ENCODE measurements around the gene HS3ST3A1. TPM values are rescaled to one million over a fixed set of nuclear protein-coding genes. Genes with fewer than 3 reads are reported as not detected.
"Not testable (repeated sequence)": the region's sequence is repeated elsewhere in the genome, so short reads cannot be mapped to it uniquely, and the experiment has no call there.

HS3ST3A1 gene
- polyA plus RNA-seq, 6 donors from 2014 or later: 0.21 TPM; not detected in 5

- no peaks in the 10 kb centered on the region for H3K4me1 Mint-ChIP-seq
- no peaks in the 10 kb centered on the region for H3K36me3 Mint-ChIP-seq
- H3K4me3 Mint-ChIP-seq: no peak overlapping the region
- ATAC-seq (ENCODE audit: low read depth in 2 of 2): no peak
- peaks cover 6 to 7% (median 7%) of the 10 kb centered on the region in 3 donors for H3K27me3 Mint-ChIP-seq
- no peak for DNase-seq
- H3K9me3 Mint-ChIP-seq: peaks cover 0 to 5% (median 0%) of the 10 kb centered on the region in 7 donors
- no peak overlapping the region for H3K27ac Mint-ChIP-seq
Observed at GRCh38 chr17:13557077-13557476, 44.7 kb downstream of the HS3ST3A1 start.

GRCh38 chr17:13554231-13554630 is 47.5 kb downstream of the HS3ST3A1 start:
- Mint-ChIP-seq H3K27me3 (peaks cover 6 to 18% (median 7%) of the 10 kb centered on the region in 3 donors), H3K4me1 (no peaks in the 10 kb centered on the region), H3K9me3 (peaks cover 3 to 16% (median 7%) of the 10 kb centered on the region in 7 donors), H3K36me3 (peaks cover 0 to 7% of the 10 kb centered on the region in 2 donors), H3K4me3 (no peak overlapping the region), H3K27ac (no peak overlapping the region)
- DNase-seq: no peak
- ATAC-seq (ENCODE audit: low read depth in 2 of 2): no peak

GRCh38 chr17:13550291-13550690 is 51.4 kb downstream of the HS3ST3A1 start:
- Mint-ChIP-seq H3K27me3 (peaks cover 6 to 19% (median 7%) of the 10 kb centered on the region in 3 donors), H3K27ac (no peak overlapping the region), H3K9me3 (peaks cover 5 to 23% (median 14%) of the 10 kb centered on the region in 7 donors), H3K4me1 (no peaks in the 10 kb centered on the region), H3K36me3 (peaks cover 0 to 7% of the 10 kb centered on the region in 2 donors), H3K4me3 (no peak overlapping the region)
- ATAC-seq (ENCODE audit: low read depth in 2 of 2) (no peak), DNase-seq (no peak)

GRCh38 chr17:13548576-13548975 is 53.2 kb downstream of the HS3ST3A1 start:
- not testable (repeated sequence) for H3K36me3 Mint-ChIP-seq; H3K4me3 Mint-ChIP-seq; H3K27ac Mint-ChIP-seq; H3K4me1 Mint-ChIP-seq; DNase-seq; ATAC-seq (ENCODE audit: low read depth in 2 of 2)
- Mint-ChIP-seq H3K27me3 (peaks cover 0 to 12% (median 3%) of the 10 kb centered on the region in 3 donors), H3K9me3 (peaks cover 5 to 23% (median 14%) of the 10 kb centered on the region in 7 donors)

DNA sequence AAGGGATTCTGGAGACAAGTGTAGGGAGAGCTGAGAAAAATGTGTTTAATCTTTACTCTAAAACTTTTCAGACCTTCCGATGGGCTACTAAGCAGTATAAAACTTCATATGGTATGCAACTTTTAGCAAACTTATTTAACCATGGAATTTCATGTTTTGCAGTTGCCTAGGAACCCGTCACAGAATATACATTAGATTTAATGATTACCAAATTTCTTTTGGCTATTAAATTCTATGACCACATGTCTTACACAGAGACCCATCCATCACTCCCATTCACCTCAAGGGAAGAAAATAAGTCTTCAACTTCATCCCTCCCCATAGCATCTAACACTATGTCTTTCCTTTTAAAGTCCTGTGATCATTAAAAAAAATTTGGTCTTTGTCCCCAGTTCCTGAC is 54.9 kb downstream of the HS3ST3A1 start:
- no peak overlapping the region for H3K4me3 Mint-ChIP-seq
- ATAC-seq (ENCODE audit: low read depth in 2 of 2) (no peak), DNase-seq (no peak)
- peaks cover 0 to 17% (median 3%) of the 10 kb centered on the region in 3 donors for H3K27me3 Mint-ChIP-seq
- peaks cover 7 to 22% (median 14%) of the 10 kb centered on the region in 7 donors for H3K9me3 Mint-ChIP-seq
- no peaks in the 10 kb centered on the region for H3K4me1 Mint-ChIP-seq
- no peak overlapping the region for H3K27ac Mint-ChIP-seq
- H3K36me3 Mint-ChIP-seq: peaks cover 0 to 7% of the 10 kb centered on the region in 2 donors

GRCh38 chr17:13545941-13546340 is 55.8 kb downstream of the HS3ST3A1 start:
- ATAC-seq (ENCODE audit: low read depth in 2 of 2) (no peak), DNase-seq (no peak)
- peaks cover 7 to 22% (median 14%) of the 10 kb centered on the region in 7 donors for H3K9me3 Mint-ChIP-seq
- peaks cover 0 to 22% (median 8%) of the 10 kb centered on the region in 3 donors for H3K27me3 Mint-ChIP-seq
- H3K4me1 Mint-ChIP-seq: no peaks in the 10 kb centered on the region
- no peak overlapping the region for H3K4me3 Mint-ChIP-seq
- H3K36me3 Mint-ChIP-seq: peaks cover 0 to 7% of the 10 kb centered on the region in 2 donors
- no peak overlapping the region for H3K27ac Mint-ChIP-seq

DNA sequence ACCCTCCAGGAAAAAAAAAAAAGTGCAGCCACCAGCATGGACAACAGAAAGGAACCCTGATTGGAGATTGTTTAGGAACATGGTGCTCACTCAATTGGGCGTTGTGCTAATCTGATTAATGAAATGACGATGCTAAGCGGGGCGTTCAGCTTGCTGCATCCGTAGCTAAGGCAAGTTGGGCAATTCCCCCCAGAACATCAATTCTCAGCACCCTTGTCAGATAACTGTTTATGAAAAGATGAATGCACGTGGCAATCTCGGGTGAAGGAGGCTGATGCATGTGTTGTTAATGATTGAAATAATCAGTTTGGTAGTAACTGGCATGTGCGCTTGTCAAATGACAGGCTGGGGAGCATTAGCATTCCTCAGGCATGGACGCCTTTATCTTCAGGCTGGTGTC is 57.0 kb downstream of the HS3ST3A1 start:
- Mint-ChIP-seq H3K27ac (peak overlapping the region in 1 of 6 donors; percentile 75), H3K27me3 (peaks cover 0 to 16% (median 8%) of the 10 kb centered on the region in 3 donors), H3K4me1 (no peaks in the 10 kb centered on the region), H3K36me3 (no peaks in the 10 kb centered on the region), H3K9me3 (peaks cover 0 to 18% (median 12%) of the 10 kb centered on the region in 7 donors), H3K4me3 (no peak overlapping the region)
- ATAC-seq (ENCODE audit: low read depth in 2 of 2) (no peak), DNase-seq (no peak)

DNA sequence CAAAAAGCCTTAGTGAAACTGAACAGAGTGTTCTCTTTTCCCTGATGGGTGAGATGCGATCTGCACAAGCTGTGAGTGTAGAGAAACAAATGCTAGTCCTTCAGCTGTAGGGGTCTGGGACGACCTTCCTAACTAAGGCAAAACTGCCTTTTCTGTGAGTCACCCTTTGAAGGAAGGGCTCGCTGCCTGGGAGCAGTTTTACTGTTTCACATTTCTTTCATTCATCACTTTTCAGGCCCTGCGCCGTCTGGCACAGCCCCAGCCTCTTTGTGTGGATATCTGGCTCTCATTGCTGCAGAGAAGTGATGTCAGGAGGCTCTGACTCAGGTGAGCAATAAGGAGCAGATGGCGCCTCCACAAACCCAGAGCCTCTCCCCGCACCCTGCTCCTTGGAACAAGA is 57.4 kb downstream of the HS3ST3A1 start:
- ATAC-seq (ENCODE audit: low read depth in 2 of 2): no peak
- H3K9me3 Mint-ChIP-seq: peaks cover 0 to 14% (median 9%) of the 10 kb centered on the region in 7 donors
- peaks cover 0 to 11% (median 8%) of the 10 kb centered on the region in 3 donors for H3K27me3 Mint-ChIP-seq

GRCh38 chr17:13542636-13543035 is 59.1 kb downstream of the HS3ST3A1 start:
- ATAC-seq (ENCODE audit: low read depth in 2 of 2) (no peak), DNase-seq (no peak)
- H3K27me3 Mint-ChIP-seq: peaks cover 0 to 14% (median 8%) of the 10 kb centered on the region in 3 donors
- no peak overlapping the region for H3K27ac Mint-ChIP-seq
- no peaks in the 10 kb centered on the region for H3K4me1 Mint-ChIP-seq
- H3K4me3 Mint-ChIP-seq: no peak overlapping the region
- H3K36me3 Mint-ChIP-seq: no peaks in the 10 kb centered on the region
- peaks cover 0 to 13% (median 4%) of the 10 kb centered on the region in 7 donors for H3K9me3 Mint-ChIP-seq

More for the DNA sequence above, 57.4 kb downstream of the HS3ST3A1 start:
- Mint-ChIP-seq H3K4me3 (no peak overlapping the region), H3K36me3 (no peaks in the 10 kb centered on the region), H3K4me1 (no peaks in the 10 kb centered on the region), H3K27ac (no peak overlapping the region)
- DNase-seq: no peak

GRCh38 chr17:13541032-13541480 is 60.7 kb downstream of the HS3ST3A1 start:
- Mint-ChIP-seq H3K36me3 (no peaks in the 10 kb centered on the region), H3K4me1 (no peaks in the 10 kb centered on the region), H3K27ac (no peak overlapping the region), H3K9me3 (peaks cover 0 to 13% (median 2%) of the 10 kb centered on the region in 7 donors), H3K4me3 (no peak overlapping the region), H3K27me3 (peaks cover 0 to 14% (median 8%) of the 10 kb centered on the region in 3 donors)
- ATAC-seq (ENCODE audit: low read depth in 2 of 2) (no peak), DNase-seq (no peak)

DNA sequence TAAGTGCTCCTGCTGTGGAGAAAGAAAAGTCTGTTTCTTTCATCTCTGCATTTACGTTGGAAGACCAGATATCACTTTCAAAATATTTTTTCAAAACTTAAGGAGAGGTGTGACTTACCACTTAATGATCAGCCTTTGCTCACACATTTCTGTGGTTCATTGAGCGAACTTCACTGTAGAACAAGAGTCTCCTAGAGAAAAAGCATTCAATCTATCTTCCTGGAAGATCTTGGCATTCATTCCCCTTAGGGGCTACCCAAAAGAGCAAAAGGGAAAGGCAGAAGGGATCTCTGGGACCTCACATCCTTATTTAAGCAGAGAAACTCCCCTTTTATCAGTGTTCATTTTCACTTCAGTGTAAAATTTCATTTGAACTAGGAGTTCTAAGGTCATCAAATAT is 61.2 kb downstream of the HS3ST3A1 start:
- Mint-ChIP-seq H3K4me1 (no peaks in the 10 kb centered on the region), H3K27me3 (peaks cover 0 to 14% (median 8%) of the 10 kb centered on the region in 3 donors), H3K9me3 (peaks cover 0 to 13% (median 2%) of the 10 kb centered on the region in 7 donors), H3K36me3 (no peaks in the 10 kb centered on the region), H3K27ac (no peak overlapping the region), H3K4me3 (no peak overlapping the region)
- ATAC-seq (ENCODE audit: low read depth in 2 of 2): no peak
- no peak for DNase-seq

GRCh38 chr17:13539421-13539820 is 62.3 kb downstream of the HS3ST3A1 start:
- DNase-seq (no peak), ATAC-seq (ENCODE audit: low read depth in 2 of 2) (no peak)
- no peaks in the 10 kb centered on the region for H3K4me1 Mint-ChIP-seq
- no peaks in the 10 kb centered on the region for H3K36me3 Mint-ChIP-seq
- H3K4me3 Mint-ChIP-seq: no peak overlapping the region
- peaks cover 0 to 14% (median 8%) of the 10 kb centered on the region in 3 donors for H3K27me3 Mint-ChIP-seq
- peaks cover 0 to 13% (median 5%) of the 10 kb centered on the region in 7 donors for H3K9me3 Mint-ChIP-seq
- no peak overlapping the region for H3K27ac Mint-ChIP-seq

- no peak overlapping the region for H3K4me3 Mint-ChIP-seq
- H3K27me3 Mint-ChIP-seq: peaks cover 2 to 14% (median 8%) of the 10 kb centered on the region in 3 donors
- no peak for ATAC-seq (ENCODE audit: low read depth in 2 of 2)
- no peaks in the 10 kb centered on the region for H3K4me1 Mint-ChIP-seq
- H3K36me3 Mint-ChIP-seq: no peaks in the 10 kb centered on the region
- DNase-seq: no peak
- no peak overlapping the region for H3K27ac Mint-ChIP-seq
- peaks cover 3 to 13% (median 7%) of the 10 kb centered on the region in 7 donors for H3K9me3 Mint-ChIP-seq
Observed at GRCh38 chr17:13538841-13539411, 62.8 kb downstream of the HS3ST3A1 start.
